ENCODE results near the gene NTN4. TPM values are rescaled to one million over a fixed set of nuclear protein-coding genes. Genes with fewer than 3 reads are reported as not detected.

The NTN4 gene
- total RNA-seq, 2 experiments from 2014 or later = not detected

DNA sequence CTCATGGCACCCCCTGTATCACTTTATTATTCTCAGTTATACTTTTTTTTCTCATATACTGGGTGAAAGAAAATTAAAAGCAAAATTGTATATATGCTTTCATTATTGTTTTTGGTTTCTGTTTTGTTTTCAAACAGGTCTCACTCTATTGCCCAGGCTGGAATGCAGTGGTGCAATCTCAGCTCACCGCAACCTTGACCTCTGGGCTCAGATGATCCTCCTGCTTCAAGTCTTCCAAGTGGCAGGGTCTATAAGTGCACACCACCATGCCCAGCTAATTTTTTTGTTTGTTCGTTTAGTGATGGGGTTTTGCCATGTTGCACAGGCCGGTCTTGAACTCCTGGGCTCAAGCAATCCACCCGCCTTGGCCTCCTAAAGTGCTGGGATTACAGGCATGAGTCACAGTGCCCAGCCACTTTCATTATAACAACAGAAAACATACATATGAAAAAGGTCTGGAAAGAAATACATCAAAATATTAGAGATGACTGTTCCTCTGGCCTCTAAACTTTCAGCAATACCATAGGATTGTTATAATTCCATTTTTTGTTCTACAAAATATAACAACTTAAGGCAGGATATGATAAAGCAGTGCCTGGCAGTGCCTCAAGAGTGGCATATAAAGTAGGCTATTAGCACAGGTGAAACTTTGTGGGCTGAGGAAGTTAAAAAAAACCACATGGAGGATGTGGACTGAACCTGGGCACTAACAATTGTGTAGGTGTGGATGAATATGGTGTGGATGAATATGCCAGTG is 5.8 kb upstream of the NTN4 start:
- TF ChIP-seq, protein P1, sequence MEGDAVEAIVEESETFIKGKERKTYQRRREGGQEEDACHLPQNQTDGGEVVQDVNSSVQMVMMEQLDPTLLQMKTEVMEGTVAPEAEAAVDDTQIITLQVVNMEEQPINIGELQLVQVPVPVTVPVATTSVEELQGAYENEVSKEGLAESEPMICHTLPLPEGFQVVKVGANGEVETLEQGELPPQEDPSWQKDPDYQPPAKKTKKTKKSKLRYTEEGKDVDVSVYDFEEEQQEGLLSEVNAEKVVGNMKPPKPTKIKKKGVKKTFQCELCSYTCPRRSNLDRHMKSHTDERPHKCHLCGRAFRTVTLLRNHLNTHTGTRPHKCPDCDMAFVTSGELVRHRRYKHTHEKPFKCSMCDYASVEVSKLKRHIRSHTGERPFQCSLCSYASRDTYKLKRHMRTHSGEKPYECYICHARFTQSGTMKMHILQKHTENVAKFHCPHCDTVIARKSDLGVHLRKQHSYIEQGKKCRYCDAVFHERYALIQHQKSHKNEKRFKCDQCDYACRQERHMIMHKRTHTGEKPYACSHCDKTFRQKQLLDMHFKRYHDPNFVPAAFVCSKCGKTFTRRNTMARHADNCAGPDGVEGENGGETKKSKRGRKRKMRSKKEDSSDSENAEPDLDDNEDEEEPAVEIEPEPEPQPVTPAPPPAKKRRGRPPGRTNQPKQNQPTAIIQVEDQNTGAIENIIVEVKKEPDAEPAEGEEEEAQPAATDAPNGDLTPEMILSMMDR (IDR thresholded peaks at IDR 0.05) = no peak
- no peaks in the 10 kb centered on the region for H3K9me3 Mint-ChIP-seq
- POLR2A ChIA-PET = no interaction called here
- H3K27me3 Mint-ChIP-seq = peaks cover 31% of the 10 kb centered on the region
- no peaks in the 10 kb centered on the region for H3K36me3 Mint-ChIP-seq (ENCODE audit: low read depth)
- DNase-seq (no peak), ATAC-seq (no peak)
- CTCF ChIA-PET = no interaction called here
- H3K27ac Mint-ChIP-seq = no peak overlapping the region
- H3K4me1 Mint-ChIP-seq (ENCODE audit: low read depth) = peaks cover 10% of the 10 kb centered on the region
- H3K4me3 Mint-ChIP-seq = no peak overlapping the region
- intact Hi-C loops (cut with micrococcal nuclease) = no loop called here

DNA sequence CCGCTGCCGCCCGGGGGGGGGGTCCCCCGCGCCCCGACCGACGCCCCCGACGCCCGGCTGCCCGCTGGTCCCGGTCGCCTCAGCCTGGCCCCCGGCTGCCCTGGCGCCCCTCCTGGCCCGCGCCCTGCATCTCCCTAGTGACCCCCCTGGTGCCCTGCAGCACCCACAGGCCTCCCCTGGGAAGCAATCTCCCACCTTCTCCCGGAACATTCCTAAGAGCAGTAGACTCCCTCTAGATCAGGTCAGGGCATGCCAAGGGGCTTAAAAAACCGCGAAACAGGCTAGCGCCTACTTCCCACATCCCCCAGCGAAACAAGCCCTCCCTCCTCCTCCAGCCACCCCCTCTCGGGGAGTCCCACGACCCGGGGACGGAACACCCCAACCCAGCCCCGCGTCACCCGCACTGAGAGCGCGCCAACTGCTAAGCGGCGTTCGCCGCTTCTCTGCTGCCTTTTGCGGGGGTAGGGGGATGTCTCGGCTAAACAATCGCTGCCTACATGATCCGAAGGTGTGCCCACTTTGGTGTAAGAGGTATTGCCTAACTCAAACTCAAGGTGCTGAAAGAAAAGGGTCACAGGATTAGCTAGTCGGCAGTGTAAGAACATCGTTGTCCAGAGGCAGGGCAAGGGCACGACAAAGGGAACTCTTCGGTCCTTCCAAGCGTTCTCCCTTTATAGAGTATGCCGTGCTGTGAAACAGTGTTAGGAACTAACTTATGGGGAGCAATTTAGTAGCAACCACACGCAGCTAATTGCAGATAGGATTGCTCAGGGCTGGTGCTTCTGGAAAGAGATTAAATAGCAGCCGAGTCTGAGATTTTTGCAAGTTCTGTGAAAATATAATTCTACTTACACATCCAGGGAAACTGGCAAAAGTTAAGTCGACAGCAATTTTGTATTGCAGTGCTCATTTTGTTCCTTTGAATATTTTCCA is 619 bp upstream of the NTN4 start:
- H3K36me3 Mint-ChIP-seq (ENCODE audit: low read depth) = no peaks in the 10 kb centered on the region
- no peak overlapping the region for H3K27ac Mint-ChIP-seq
- H3K9me3 Mint-ChIP-seq = no peaks in the 10 kb centered on the region
- DNase-seq (peak; percentile 41), ATAC-seq (peak; percentile 55)
- intact Hi-C loops (cut with micrococcal nuclease) = no loop called here
- CTCF ChIA-PET = interaction anchor here (0.8 kb wide), 1 partner anchor 21 kb away, joined by 3 read pairs; no protein-coding TSS in a partner anchor
- TF ChIP-seq, protein P1 (IDR thresholded peaks at IDR 0.05) = no peak
- POLR2A ChIA-PET = no interaction called here
- peaks cover 14% of the 10 kb centered on the region for H3K4me1 Mint-ChIP-seq (ENCODE audit: low read depth)
- H3K4me3 Mint-ChIP-seq = peak overlapping the region; percentile 67
- peaks cover 60% of the 10 kb centered on the region for H3K27me3 Mint-ChIP-seq

DNA sequence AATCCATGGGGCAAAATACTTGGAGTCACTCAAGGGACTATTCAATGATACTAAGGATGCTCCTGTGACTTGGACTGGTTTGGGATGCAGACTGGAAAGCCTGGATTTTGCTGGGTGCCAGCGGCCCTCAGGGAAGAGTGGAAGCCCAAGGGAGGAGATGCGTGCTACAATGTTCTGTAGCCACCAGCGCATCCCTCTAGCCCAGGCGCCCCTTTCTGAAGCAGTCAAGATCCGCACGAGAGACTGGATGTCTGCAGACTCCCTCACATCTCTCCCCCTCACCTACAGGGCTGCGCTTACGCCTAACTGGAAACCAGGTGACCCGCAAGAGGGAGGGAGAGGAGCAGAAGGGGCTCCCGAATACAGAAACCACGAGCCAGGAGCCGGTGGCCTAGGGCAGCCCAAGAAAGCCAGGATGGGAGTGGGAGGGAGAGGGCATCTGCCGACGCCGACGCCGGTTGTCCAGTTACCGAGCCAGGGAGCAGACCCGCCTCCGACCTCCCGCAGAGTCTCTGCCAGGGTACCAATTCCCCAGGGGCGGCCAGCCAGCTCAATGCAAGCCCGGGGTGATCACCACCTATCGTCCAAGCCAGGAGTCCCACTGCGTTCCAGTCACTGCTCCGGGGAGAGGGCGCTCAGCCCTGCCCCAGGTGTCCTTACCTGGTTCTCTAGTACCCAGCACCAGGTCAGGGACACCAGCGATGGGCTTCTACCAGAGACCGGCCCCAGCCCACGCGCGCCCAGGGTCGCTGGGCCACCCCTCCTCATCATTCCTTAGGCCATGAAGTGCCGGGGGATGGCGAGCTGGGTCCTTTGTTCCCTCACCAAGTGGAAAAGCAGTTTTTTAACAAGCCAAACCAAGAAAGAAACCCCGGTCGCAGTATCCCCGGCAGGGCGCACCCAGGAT is 1.2 kb downstream of the NTN4 start:
- H3K9me3 Mint-ChIP-seq = no peaks in the 10 kb centered on the region
- POLR2A ChIA-PET = interaction anchor here (0.7 to 1.1 kb wide), 2 partner anchors 11 to 70 kb away, joined by 3 read pairs; partner anchors contain the start of gene SNRPF

DNA sequence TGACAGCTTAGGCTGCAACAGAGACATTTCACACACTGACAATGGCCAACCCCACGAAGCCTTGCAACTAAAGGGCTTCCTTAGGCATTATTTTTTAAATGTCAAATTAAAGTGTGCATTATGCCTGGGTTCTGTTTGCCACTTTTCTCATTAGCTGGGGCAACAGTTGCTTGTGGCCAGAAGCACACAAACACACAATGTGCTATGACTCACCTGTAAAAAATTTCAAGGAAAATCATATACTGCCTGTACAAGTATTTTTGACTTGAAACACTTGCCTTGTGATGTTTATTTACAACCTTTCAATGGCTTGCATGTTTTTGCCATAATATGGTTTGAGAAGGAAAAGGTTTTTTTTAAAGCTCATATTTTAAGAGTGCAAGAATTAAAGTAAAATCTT is 1.9 kb downstream of the NTN4 start:
- H3K4me3 Mint-ChIP-seq = no peak overlapping the region
- TF ChIP-seq, protein P1 (IDR thresholded peaks at IDR 0.05) = no peak
- intact Hi-C loops (cut with micrococcal nuclease) = no loop called here
- DNase-seq (no peak), ATAC-seq (no peak)
- ChIA-PET CTCF (no interaction called here), POLR2A (no interaction called here)
- H3K27me3 Mint-ChIP-seq = peaks cover 59% of the 10 kb centered on the region
- no peak overlapping the region for H3K27ac Mint-ChIP-seq
- H3K9me3 Mint-ChIP-seq = no peaks in the 10 kb centered on the region
- no peaks in the 10 kb centered on the region for H3K36me3 Mint-ChIP-seq (ENCODE audit: low read depth)
- peaks cover 9% of the 10 kb centered on the region for H3K4me1 Mint-ChIP-seq (ENCODE audit: low read depth)

More for the DNA sequence above, 1.2 kb downstream of the NTN4 start:
- DNase-seq (no peak), ATAC-seq (no peak)
- CTCF ChIA-PET = no interaction called here
- H3K4me3 Mint-ChIP-seq = peak overlapping the region; percentile 52
- TF ChIP-seq, protein P1 (IDR thresholded peaks at IDR 0.05) = no peak
- intact Hi-C loops (cut with micrococcal nuclease) = no loop called here
- H3K27ac Mint-ChIP-seq = no peak overlapping the region
- peaks cover 61% of the 10 kb centered on the region for H3K27me3 Mint-ChIP-seq
- H3K36me3 Mint-ChIP-seq (ENCODE audit: low read depth) = no peaks in the 10 kb centered on the region
- peaks cover 9% of the 10 kb centered on the region for H3K4me1 Mint-ChIP-seq (ENCODE audit: low read depth)
